ENCODE measurements around the gene PTPRD.

Gene PTPRD

GRCh38 chr9:8349901-8350300 is 2262.9 kb downstream of the PTPRD start:
- Histone ChIP-seq H3K27me3 (ENCODE audit: control insufficient read depth, low read length) (no peaks in the 10 kb centered on the region), H3K4me3 (ENCODE audit: low read length) (no peak overlapping the region), H3K9me3 (ENCODE audit: control insufficient read depth, insufficient read depth, low read length) (no peaks in the 10 kb centered on the region), H3K4me1 (ENCODE audit: control insufficient read depth, low read length) (no peaks in the 10 kb centered on the region), H3K4me2 (ENCODE audit: low read length) (no peak overlapping the region), H3K79me2 (ENCODE audit: control insufficient read depth, low read length) (no peaks in the 10 kb centered on the region), H4K20me1 (ENCODE audit: control insufficient read depth, insufficient read depth, low read depth, low read length) (no peaks in the 10 kb centered on the region), H3K36me3 (ENCODE audit: control insufficient read depth, low read length) (no peaks in the 10 kb centered on the region), H3K9me2 (replicated peaks; ENCODE audit: control insufficient read depth, low read length) (no peaks in the 10 kb centered on the region), H3K27ac (ENCODE audit: low read depth, low read length) (no peak overlapping the region), H3F3A (ENCODE audit: control insufficient read depth, insufficient read depth) (no peaks in the 10 kb centered on the region)
- TF ChIP-seq EZH2phosphoT487 (IDR thresholded peaks at IDR 0.05; ENCODE audit: borderline replicate concordance, low read length) (no peak), CTCF (IDR thresholded peaks at IDR 0.05; ENCODE audit: low read depth, low read length, poor library complexity, severe bottlenecking) (no peak)

GRCh38 chr9:8349376-8349775 is 2263.4 kb downstream of the PTPRD start:
- Histone ChIP-seq H3K27ac (ENCODE audit: low read depth, low read length) (no peak overlapping the region), H3K4me3 (ENCODE audit: low read length) (no peak overlapping the region), H3K79me2 (ENCODE audit: control insufficient read depth, low read length) (no peaks in the 10 kb centered on the region), H3K36me3 (ENCODE audit: control insufficient read depth, low read length) (no peaks in the 10 kb centered on the region), H3F3A (ENCODE audit: control insufficient read depth, insufficient read depth) (no peaks in the 10 kb centered on the region), H3K4me1 (ENCODE audit: control insufficient read depth, low read length) (no peaks in the 10 kb centered on the region), H4K20me1 (ENCODE audit: control insufficient read depth, insufficient read depth, low read depth, low read length) (no peaks in the 10 kb centered on the region), H3K9me3 (ENCODE audit: control insufficient read depth, insufficient read depth, low read length) (no peaks in the 10 kb centered on the region), H3K9me2 (replicated peaks; ENCODE audit: control insufficient read depth, low read length) (no peaks in the 10 kb centered on the region), H3K4me2 (ENCODE audit: low read length) (no peak overlapping the region), H3K27me3 (ENCODE audit: control insufficient read depth, low read length) (no peaks in the 10 kb centered on the region)
- no peak for TF ChIP-seq CTCF (IDR thresholded peaks at IDR 0.05; ENCODE audit: low read depth, low read length, poor library complexity, severe bottlenecking)
- TF ChIP-seq EZH2phosphoT487 (IDR thresholded peaks at IDR 0.05; ENCODE audit: borderline replicate concordance, low read length): no peak

GRCh38 chr9:8348756-8349155 is 2264.0 kb downstream of the PTPRD start:
- H3K9me3 ChIP-seq (ENCODE audit: control insufficient read depth, insufficient read depth, low read length): no peaks in the 10 kb centered on the region
- H3K9me2 ChIP-seq (replicated peaks; ENCODE audit: control insufficient read depth, low read length): no peaks in the 10 kb centered on the region
- H3K27ac ChIP-seq (ENCODE audit: low read depth, low read length): no peak overlapping the region
- no peaks in the 10 kb centered on the region for H3K36me3 ChIP-seq (ENCODE audit: control insufficient read depth, low read length)
- TF ChIP-seq EZH2phosphoT487 (IDR thresholded peaks at IDR 0.05; ENCODE audit: borderline replicate concordance, low read length): no peak
- no peak for TF ChIP-seq CTCF (IDR thresholded peaks at IDR 0.05; ENCODE audit: low read depth, low read length, poor library complexity, severe bottlenecking)
- no peaks in the 10 kb centered on the region for H3F3A ChIP-seq (ENCODE audit: control insufficient read depth, insufficient read depth)
- H3K4me2 ChIP-seq (ENCODE audit: low read length): no peak overlapping the region
- no peaks in the 10 kb centered on the region for H4K20me1 ChIP-seq (ENCODE audit: control insufficient read depth, insufficient read depth, low read depth, low read length)
- no peak overlapping the region for H3K4me3 ChIP-seq (ENCODE audit: low read length)
- H3K4me1 ChIP-seq (ENCODE audit: control insufficient read depth, low read length): no peaks in the 10 kb centered on the region
- no peaks in the 10 kb centered on the region for H3K79me2 ChIP-seq (ENCODE audit: control insufficient read depth, low read length)
- no peaks in the 10 kb centered on the region for H3K27me3 ChIP-seq (ENCODE audit: control insufficient read depth, low read length)

- no peaks in the 10 kb centered on the region for H4K20me1 ChIP-seq (ENCODE audit: control insufficient read depth, insufficient read depth, low read depth, low read length)
- H3K9me3 ChIP-seq (ENCODE audit: control insufficient read depth, insufficient read depth, low read length): no peaks in the 10 kb centered on the region
- no peak overlapping the region for H3K27ac ChIP-seq (ENCODE audit: low read depth, low read length)
- no peaks in the 10 kb centered on the region for H3K9me2 ChIP-seq (replicated peaks; ENCODE audit: control insufficient read depth, low read length)
- no peak for TF ChIP-seq EZH2phosphoT487 (IDR thresholded peaks at IDR 0.05; ENCODE audit: borderline replicate concordance, low read length)
- no peak for TF ChIP-seq CTCF (IDR thresholded peaks at IDR 0.05; ENCODE audit: low read depth, low read length, poor library complexity, severe bottlenecking)
- H3K4me2 ChIP-seq (ENCODE audit: low read length): no peak overlapping the region
- H3K27me3 ChIP-seq (ENCODE audit: control insufficient read depth, low read length): no peaks in the 10 kb centered on the region
- H3F3A ChIP-seq (ENCODE audit: control insufficient read depth, insufficient read depth): no peaks in the 10 kb centered on the region
- no peaks in the 10 kb centered on the region for H3K36me3 ChIP-seq (ENCODE audit: control insufficient read depth, low read length)
- no peaks in the 10 kb centered on the region for H3K4me1 ChIP-seq (ENCODE audit: control insufficient read depth, low read length)
- no peak overlapping the region for H3K4me3 ChIP-seq (ENCODE audit: low read length)
- no peaks in the 10 kb centered on the region for H3K79me2 ChIP-seq (ENCODE audit: control insufficient read depth, low read length)
Measured at GRCh38 chr9:8346296-8346695, 2266.5 kb downstream of the PTPRD start.

Data from DOHH2 (cell line).